HTERT RPE-1 (cell line): ENCODE data around the gene FOXRED1.
"Not testable (repeated sequence)": the region's sequence is repeated elsewhere in the genome, so short reads cannot be mapped to it uniquely, and the experiment has no call there.

Source experiments
- in situ Hi-C: fragments of 300-500 bp; cut with MboI; formaldehyde crosslinking; loops from 4 replicates; pipeline ENCODE4 v1.14.3; 2020; ENCODE audit warnings: low sequenced_read_pairs

The FOXRED1 gene

DNA sequence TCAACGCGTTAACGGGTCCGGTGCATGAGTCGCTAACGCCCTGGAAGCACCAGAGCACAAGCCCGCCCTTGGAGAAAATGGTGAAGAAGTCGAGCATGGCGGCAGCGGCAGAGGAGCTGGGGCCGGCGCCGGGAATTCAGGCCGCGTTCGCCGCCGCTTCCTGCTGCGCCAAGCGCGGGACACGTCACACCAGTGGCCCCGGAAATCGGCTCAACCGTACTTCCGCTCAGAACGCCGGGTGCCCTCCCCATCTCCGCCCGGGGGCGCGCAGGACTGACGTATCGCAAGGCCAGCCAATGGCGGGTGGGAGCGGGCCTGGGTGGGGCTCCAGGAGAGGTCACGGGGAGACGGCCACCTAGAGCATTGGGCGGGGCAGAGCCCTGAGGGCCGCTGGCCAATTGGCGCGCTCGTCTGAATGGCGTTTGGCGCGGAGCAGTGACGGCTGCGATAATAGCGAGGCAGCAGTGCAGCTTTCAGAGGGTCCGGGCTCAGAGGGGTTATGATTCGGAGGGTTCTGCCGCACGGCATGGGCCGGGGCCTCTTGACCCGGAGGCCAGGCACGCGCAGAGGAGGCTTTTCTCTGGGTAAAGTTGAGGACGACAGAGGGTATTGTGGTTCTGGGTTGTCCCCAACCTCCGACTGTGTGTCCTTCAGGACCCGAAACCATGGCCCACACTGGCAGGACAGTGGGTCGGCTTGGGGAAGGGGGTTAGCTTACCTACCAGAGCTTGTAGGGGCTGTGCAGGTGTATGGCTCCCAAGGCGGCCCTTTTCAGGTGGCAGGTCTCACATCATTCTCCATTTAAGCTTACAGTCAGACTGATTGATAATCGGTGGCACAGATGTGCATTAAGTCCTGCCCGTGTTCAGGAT lies at the start of gene FOXRED1, which contains the start of gene SRPRA:
TSS of gene FOXRED1 (plus strand) at position 447 of the 872 bp plus-strand sequence. CDS start at position 500, 53 bp downstream.
TSS of gene SRPRA (minus strand) at position 188 of the 872 bp plus-strand sequence. CDS start at position 97, 91 bp downstream.
- in situ Hi-C loops = no loop called here

DNA sequence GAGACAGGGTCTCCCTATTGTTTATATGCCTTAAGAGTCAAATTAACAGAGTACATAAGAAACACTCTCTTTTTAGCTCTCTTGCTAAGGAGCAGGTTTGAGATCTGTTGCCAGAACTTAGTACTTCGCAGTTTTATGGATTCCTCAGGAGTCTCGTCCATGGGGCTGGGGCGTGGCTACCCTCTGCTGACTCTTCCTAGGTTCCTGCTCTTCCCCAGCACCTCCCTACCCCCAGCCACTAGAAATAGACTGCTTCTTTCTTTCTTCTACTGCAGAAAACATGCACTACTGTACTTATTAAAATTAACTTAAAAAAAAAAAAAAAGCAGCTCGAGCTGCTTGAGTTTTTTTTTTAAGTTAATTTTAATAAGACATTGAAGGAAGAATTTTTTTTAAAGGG lies 49.4 kb upstream of the FOXRED1 start:
- in situ Hi-C loops = no loop called here

DNA sequence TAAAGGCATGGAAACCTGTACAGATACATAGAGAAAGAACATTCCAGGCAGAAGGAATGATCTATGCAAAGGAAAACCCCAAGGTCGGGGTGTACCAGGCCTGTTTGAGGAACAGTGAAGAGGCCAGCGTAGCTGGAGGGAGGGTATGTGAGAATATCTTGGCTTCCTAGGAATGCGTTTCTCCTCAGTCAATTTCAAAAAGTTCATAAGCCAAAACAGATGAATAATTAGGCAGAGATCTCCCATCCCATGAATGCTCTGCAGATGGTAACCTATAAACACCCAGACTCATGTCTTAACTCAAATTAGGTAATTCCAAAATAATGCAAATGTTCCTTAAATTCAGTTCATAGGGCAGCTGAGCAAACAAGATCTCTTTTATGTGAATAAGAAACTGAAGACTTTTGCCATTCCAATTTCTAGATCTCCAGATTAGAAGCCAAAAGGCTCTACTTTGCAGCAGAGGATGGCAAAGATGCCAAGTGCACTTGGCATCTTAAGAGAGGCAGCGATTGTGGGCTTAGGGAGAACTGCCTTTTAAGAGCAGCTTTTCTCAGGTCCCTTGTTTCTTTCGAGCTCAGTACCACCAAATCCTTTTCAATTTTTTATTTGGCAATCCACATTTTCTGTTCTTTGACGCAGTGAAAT lies 44.2 kb upstream of the FOXRED1 start:
- in situ Hi-C loops = no loop called here

DNA sequence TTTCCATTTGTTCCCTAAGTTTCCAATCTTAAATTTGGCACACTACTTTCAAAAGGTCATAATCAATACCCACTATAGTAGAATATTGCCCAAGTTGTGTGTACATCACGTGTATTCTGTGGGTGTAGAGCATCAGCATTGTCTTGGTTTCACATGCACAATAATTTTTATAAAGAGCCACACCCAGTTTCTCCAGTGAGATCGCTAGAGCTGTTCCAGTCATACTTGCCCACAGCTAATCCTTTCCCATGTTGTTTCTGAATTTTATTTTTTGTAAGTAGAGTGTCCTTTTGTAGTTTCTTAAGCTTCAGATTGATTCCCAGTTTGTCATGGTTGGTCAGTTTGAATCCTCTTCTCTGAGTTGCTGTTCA lies 43.7 kb upstream of the FOXRED1 start:
- in situ Hi-C loops = no loop called here

DNA sequence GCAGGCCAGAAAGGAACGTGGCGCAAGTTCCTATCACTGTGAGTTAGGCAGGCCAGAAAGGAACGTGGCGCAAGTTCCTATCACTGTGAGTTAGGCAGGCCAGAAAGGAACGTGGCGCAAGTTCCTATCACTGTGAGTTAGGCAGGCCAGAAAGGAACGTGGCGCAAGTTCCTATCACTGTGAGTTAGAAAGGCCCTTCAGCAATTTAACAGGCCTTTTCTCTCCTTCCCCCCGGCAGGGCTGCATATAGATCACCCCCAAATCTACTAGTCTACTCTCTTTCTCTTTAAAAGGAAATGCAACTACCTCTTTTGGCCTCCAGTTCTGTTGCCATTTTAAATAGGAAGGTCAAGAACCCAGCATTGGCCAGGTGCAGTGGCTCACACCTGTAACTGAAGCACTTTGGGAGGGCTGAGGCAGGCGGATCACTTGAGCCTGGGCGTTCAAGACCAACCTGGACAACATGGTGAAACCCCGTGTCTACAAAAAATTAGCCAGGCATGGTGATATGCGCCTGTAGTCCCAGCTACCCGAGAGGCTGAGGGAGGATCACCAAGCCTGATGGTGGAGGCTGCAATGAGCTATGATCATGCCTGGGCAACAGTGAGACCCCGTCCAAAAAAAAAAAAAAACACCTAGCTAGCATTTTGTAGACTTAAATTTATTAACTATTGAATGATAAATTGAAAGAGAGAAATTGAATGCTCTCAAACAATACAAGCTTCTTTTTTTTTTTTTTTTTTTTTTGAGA lies 42.4 kb upstream of the FOXRED1 start:
- in situ Hi-C loops = no loop called here

DNA sequence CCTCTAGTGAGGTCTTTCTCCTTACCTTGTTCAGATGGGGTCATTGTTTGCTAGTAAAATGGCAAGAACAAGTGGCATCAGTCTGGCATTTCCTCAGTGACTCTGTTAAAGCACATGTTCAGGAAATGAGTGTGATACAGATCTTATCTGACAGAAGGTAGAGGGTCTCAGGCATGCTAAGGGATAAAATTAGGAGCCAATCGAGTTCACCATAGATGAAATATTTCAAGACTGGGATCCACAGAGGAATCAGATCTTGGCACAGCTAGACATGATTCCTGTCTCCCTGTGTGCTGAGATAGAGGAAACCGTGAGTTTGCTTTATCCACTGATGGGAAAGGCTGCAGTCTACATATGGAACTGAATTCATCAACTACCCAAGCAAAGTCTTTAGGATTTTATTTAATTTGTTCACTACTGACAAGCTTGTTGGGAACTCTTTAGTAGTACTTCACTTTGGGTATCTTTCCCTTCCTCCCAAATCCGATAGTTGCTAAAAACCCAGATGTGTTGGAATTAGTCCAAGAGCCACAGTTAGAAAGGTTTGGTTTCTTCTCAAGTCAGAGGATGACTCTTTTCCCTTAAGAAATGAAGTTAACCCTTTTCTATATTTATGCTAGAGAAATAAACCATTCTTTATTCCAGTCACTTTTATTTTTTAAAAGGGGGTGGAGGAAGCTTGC lies 39.0 kb upstream of the FOXRED1 start:
- in situ Hi-C loops = no loop called here

DNA sequence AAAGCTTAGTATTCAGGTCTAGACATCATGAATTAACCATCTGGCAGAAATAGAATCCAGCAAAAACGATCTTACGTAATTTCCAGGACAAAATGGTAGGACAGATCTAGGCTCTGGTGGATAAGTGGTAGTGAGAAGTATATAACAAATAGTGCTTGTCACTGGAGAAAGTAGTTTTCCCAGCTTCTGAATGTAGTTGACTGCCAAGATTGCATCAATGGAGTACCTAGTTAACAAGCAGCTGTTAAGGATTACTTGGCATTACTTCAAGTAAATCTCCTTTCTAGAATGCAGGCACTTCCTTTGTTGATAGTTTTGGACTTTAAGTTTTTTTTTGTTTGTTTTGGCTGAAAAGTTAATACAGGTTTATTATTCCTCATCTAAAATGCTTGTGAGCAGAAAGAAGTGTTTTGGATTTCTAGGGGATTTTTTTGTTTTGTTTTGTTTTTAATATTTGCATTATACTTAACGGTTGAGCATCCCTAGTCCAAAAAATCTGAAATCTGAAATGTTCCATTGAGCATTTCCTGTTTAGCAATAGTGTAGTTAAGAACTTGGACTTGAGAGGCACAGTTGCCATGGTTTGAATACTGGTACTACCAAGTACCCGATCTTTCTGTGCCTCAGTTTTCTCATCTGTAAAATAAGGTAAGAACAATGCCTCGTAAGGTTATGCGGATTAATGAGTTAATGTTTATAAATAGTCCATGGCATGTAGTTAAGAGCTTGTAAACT lies 37.1 kb upstream of the FOXRED1 start:
- in situ Hi-C loops = no loop called here

DNA sequence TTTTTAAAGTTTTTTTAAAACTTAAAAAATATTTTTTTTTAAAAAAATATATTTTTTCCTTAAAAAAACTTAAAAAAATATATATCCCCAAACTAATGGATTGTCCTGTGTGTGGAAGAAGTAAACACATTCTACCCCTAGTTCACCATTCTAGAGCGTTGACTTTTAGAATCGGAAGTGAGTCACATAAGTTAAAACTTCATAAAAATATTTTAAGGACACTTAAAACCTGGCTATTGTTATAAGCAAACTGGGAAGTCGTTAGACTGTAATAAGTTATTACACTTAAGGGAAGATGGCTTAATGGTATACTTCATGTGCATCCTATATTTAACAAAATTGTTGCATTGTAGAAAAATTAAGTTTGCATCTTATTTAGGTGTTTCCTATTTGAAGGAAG lies 36.3 kb upstream of the FOXRED1 start:
- in situ Hi-C loops = no loop called here

DNA sequence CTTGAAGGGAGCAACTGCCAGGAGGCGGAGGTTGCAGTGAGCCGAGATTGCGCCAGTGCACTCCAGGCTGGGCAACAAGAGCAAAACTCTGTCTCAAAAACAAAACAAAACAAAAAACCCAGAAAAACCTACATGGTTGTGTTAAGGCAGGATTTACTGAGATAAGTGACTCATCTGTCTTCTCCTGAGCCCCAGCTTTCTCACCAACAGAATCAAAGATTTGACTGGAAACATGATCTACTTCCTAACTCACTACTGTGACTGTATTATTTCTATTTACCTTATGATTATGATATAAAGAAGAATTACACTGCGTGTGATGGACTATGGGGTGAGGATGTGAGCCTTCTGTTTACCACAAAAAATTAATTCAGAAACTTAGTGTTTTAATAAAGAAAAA lies 35.6 kb upstream of the FOXRED1 start:
- in situ Hi-C loops = no loop called here

DNA sequence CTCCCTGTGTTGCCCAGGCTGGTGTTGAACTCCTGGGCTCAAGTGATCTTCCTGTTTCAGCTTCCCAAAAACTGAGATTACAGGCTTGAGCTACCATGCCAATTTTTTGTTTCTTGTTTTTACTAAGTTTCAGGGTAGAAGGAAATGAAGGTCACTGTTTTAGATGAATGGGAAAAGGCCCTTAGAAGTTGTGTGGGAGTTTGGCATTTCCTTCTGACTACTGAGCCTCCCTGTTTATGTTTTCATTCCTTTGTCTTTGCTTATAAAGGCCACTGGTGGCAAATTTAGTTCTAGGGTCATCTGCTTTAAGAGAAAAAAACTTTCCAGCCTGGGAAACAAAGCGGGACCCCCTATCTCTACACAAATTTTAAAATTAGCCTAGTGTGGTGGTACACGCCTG lies 22.3 kb upstream of the FOXRED1 start:
- in situ Hi-C loops = no loop called here

DNA sequence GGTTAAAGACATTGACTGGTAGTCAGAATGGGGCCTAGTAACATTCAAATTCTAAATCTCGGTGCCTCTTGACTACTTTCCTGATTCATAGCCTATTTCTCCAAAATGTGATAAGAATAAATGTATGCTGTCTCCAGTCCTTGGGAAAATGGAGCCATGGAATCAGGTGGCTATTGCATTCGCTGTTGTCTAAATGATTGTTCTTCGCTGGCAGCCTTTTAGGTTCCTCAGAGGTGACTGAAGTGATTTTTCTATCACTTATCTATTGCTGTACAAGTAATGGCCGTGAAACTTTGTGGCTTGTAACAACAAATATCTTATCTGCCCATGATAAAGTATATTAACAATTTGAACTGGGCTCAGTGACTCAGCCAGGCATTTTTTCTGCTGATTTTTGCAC lies 15.7 kb upstream of the FOXRED1 start:
- in situ Hi-C loops = no loop called here

DNA sequence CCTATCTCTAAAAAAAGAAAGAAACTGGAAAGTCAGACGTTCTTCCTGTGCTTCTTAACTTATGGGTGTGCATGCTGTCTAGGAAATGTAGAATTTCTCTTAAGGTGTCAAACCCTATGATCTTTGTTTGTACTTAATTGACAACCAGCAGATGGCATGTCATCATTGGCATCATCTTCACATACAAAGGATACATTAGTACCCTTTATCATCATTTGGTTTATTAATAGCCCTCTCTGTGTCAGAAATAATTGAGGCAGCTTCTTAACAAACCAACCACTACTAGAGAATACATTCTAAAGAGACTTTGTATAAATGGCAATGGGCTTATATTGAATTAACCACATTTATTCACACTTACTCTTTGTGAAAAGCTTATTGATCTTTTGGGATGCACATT lies 14.1 kb upstream of the FOXRED1 start:
- in situ Hi-C loops = no loop called here

DNA sequence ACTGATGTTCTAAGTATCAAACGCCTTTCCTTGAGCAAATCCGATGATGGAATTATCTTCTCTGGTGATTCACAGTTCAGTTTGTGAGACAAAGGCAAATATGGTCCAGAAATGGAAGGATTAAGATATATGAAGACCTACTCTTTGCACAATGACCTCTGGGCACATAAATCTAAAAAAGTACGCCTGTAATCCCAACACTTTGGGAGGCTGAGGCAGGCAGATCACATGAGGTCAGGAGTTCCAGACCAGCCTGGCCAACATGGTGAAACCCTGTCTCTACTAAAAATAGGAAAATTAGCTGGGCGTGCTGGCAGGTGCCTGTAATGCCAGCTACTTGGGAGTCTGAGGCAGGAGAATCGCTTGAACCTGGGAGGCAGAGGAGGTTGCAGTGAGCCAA lies 13.4 kb upstream of the FOXRED1 start:
- in situ Hi-C loops = not testable (repeated sequence)

DNA sequence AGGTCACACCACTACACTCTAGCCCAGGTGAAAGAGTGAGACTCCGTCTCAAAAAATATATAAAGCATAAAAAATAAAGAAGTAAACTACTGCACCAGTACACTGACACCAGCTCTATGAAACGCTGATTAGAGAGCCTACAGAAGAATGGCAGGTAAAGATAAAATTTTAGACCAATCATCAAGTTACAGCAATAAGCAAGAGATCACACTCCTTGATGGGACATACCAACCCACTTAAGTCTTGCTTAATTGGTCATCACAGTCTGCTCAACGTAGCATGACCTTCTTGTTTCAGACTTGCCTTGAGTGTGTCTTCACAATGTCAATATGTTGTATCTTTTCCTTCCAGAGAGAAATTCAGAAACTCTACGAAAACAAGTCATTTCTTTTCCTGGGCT lies 12.7 kb upstream of the FOXRED1 start:
- in situ Hi-C loops = no loop called here

DNA sequence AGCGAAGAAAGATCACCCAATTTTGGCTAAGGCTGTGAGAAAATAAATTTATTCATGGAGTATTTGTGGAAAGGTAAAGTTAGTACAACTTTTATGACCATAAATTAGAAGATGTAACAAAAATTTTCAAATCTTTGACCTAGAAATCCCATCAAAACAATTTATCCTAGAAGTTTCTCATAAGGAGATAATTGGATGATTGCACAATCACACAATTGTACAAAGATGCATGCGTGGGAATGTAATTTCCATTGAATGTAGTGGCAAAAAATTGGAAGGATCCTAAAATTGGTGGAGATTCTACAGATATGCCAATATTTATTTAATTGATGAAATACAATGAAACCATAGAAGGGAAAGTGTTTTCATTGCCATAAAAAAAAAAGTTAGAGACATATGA lies 11.8 kb upstream of the FOXRED1 start:
- in situ Hi-C loops = no loop called here

DNA sequence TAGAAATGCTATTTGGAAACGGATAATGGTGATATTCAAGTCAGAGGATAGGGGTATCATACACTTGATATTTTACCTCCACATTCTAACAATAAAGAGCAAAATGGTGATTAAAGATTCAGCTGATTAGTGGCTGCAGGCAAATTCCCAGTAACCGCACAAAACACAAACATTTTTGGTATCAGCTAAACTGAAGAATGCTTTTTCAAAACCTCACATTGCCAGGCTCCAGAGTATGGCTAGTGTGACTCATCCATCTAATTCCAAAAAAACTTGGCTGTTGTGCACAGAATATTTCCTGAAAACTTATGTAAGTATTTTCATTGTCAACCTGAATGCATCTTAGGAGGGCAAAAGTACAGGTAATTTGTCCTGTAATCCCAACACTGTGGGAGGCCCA lies 11.2 kb upstream of the FOXRED1 start:
- in situ Hi-C loops = no loop called here

DNA sequence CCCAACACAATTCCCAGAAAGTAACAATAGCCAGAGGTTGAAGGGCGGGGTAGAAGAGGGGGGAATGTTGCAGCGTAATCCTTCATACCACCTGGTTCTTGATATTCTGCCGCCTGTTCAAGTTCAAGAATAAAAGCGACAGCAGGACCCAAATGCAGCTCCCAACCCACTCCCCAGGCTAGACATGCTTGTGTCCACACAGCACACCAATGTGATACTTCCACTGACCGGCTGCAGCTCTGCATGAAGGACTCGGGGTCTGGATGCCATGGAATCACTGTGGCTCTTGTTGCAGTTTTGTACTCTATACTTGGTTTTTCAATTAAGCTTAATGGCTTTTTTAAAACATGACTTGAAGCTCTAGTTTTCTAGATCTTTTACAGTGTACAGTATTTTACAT lies 6.7 kb upstream of the FOXRED1 start:
- in situ Hi-C loops = no loop called here

DNA sequence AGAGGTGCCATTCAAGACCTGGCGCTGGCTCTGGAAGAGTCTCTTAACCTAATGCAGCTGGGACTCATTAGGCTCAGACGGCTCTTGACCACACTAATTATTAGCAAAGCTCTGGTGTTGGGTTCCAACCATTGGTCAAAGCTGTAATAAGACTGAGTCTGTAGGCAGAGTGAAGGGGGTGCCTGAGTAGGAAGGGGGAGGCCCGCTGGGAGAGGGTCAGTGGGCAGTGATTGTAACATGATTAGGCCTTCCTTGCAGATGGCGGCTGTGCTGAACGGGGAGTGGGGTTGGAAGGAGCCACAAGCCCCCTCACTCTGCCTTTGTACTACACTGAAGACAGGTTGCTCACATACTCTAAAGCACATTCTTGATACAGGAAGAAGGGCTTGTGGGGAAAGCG lies 5.5 kb upstream of the FOXRED1 start:
- in situ Hi-C loops = no loop called here

DNA sequence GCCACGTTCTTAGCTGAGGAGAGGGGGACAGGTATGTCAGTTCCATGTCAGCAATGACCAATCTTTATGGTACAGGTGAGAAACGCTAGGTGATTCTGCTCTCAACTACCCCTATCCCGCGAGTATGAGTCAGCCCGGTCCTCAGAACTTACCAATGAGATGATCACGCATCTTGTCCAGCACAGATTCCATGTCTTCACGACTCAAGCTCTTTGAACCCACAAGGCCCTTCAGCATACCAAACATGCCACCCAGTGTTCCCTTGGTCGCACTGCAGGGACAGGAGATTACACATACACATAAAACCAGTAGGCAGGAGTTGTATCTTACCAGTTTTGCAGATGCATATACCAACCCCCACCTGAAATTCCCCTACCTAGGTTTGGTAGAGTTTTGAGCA lies 3.1 kb upstream of the FOXRED1 start:
- in situ Hi-C loops = no loop called here

DNA sequence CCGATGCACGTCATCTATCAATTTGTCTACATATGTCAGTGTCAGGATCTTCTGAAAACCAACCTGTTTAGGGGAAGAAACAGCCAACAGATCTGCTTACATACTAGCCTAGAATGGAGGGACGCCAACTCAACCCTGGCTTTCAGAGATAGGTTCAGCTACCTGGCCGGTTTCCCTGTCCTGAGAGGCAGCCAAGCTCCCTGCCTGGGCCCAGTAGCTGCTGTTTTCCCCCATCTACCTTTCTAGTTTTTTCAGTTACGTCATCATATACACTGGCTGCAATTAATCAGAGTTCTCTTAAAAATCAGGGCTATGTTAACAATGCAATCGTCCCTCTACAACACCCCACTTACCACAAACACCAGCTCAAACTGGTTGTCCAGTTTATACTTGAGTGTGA lies 1.3 kb upstream of the FOXRED1 start:
- in situ Hi-C loops = no loop called here

DNA sequence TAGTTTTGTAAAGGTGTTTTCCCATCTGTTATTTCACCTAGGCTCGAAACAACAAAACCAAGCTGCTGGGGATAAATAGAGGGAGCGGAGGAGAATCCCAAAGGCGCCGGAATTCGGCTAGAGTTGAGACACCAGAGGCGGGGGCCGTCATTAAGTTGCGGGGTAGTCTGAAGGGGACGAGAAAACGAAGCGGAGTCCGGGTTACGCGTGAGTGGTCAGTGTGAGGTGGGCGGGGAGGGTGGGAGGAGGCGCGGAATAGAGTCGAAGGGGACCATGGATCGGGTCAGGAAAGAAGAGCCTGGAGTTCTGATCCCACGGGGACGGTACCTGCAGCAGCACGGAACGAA lies 620 bp upstream of the FOXRED1 start:
- in situ Hi-C loops = no loop called here
